ENCODE results near the gene PMM2.
"Not testable (repeated sequence)": the region's sequence is repeated elsewhere in the genome, so short reads cannot be mapped to it uniquely, and the experiment has no call there.

DNA sequence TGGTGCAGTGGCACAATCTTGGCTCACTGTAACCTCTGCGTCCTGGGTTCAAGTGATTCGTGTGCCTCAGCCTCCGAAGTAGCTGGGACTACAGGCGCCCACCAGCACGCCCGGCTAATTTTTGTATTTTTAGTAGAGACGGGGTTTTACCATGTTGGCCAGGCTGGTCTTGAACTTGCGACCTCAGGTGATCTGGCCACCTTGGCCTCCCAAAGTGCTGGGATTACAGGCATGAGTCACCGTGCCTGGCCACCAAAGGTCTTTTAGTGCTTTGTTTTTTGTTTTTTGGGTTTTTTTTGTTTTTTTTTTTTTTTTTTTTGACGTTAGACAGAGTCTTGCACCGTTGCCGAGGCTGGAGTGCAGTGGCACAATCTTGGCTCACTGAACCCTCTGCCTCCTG is 6.1 kb downstream of the PMM2 start:
- not testable (repeated sequence) for TF ChIP-seq CTCF (IDR thresholded peaks at IDR 0.05); EP300 (IDR thresholded peaks at IDR 0.05; ENCODE audit: low read depth)

All from transverse colon (tissue), 3 donors.